GM18861 (cell line): ENCODE data around the gene P4HA2.

Source experiments
- ATAC-seq: cut with Tn5 transposase; IDR thresholded peaks from one replicate; pipeline ENCODE4 v1.9.1; 2021; ENCODE audit not compliant: unreplicated experiment

P4HA2 gene

DNA sequence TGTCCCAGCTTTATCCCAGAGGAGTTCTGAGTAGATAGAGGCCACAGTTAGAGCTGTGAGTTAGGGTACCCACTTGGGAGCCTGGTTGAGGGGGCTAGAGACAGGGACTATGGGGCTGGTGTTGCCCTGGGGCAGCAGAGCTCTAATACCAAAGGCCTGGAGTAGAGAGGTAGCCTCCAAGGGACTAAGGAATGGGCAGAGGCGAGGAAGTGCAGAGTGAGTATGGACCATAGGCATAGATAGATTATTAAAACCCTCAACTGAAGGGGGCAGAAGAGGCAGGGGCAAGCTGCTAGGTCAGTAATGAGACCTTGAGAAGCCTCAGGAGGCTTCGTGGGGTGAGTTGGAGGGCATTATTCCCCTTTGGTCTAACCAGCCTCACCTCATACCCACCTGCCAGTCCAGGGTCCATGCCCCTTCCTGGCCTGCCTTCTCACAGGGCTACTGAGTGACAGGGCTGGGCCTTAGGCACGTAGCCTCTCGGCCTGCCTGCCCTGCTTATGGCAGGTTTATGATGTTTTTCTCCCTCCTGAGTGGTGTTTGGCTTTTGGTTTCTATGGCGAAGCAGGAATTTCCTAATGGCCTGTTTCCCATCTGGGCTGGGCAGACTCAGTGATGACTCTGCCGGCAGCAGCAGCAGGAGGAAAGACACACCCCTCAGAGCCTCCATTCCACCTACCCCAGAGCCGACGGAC lies 37.8 kb upstream of the P4HA2 start:
- no peak for ATAC-seq

DNA sequence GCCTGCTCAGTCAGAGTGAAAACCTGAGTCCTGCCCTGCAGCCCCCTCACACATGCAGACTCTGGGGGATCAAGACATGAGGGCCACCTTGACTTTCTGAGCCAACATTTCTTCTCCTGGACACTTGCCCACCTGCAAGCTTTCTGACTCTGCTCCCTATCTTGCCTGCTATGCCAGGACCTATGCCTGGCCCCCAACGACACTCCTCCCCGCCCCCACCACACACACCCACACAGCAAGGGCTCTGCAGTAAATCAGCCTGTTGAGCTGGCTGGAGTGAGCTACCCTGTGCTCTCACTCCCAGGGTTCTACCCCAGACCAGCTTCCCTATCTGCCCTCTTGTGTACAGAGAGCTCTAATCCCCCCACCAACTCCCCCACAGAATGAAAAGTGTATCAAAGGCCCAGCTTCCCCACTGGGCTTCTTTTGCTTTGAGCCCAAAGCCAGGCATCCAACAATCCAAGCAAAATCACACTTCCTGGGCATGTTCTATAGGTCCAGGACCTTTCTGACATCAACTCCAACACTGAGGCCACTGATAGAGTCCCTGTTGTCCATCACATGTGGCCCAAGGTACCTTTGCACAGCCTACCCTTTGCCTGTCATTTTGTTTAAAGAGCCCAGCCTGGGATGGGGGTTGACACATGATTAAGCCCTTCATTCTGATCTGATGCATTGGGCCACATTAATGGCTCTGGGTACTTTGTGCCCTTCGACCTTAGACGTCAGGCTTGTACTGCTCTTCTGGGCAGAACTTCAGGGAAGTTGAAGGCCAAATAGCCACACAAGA lies 37.1 kb upstream of the P4HA2 start:
- ATAC-seq = no peak

DNA sequence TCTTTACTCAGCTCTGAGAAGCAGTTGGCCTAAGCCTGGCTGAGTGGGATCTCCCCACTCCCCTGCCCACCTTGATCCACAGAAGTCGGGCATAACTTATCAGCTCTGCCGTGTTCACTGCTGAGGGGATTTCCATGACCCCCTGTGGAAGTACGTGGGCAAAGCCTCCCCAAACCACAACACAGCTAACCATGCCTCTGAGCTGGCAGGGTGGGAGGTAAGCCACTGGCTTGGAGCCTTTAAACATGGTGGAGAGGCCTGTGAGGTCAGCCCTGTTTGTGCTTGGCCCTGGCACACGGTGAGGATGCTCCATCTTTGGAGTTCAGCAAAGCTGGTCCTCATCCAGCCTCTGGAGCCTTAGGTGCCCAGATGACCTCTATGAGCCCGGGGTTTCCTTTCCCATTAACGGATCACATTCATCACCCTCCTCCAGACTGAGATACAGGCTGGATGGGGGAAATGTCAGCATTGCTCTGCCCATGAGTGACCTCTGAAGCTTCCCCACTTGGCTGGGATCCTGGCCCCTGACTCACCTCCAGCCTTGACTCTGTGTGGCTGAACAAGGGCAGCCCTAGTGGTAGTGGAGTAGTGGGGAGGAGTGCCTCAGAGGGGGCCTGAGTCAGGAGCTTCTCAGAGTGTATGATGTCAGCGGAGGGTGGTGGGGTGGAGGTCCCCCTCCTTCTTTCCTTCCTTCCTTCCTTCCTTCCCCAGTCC lies 36.1 kb upstream of the P4HA2 start:
- no peak for ATAC-seq

DNA sequence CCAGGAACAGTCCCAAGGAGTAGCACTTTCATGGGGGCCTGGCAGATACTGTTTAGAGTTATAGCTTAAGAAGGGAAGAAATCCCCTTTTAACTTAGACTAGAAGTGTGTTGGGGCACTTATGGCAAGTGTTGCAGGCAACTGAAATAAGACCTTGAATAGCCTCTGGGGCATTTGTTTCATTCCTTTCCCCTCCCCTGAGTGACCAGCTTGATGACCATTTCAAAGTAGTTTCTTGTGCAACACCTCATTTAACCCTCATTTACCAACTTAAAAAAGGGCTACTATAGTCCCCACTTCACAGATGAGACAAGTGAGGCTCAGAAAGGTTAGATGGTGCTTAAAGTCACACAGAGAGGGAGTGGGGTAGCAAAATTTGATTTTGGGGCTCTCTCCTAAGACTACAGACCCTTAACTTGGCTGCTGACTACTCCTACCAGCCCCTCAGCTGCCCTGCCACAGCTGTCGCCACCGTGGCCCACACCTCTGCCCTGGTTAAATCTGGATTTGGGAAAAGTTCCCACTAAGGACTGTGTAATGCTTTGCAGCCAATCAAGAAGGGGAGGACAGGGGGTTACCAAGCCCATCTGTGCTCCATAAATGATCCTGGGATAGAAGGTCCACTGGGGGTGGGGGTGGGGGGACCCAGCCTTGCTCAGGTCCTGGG lies 35.4 kb upstream of the P4HA2 start:
- ATAC-seq = no peak

DNA sequence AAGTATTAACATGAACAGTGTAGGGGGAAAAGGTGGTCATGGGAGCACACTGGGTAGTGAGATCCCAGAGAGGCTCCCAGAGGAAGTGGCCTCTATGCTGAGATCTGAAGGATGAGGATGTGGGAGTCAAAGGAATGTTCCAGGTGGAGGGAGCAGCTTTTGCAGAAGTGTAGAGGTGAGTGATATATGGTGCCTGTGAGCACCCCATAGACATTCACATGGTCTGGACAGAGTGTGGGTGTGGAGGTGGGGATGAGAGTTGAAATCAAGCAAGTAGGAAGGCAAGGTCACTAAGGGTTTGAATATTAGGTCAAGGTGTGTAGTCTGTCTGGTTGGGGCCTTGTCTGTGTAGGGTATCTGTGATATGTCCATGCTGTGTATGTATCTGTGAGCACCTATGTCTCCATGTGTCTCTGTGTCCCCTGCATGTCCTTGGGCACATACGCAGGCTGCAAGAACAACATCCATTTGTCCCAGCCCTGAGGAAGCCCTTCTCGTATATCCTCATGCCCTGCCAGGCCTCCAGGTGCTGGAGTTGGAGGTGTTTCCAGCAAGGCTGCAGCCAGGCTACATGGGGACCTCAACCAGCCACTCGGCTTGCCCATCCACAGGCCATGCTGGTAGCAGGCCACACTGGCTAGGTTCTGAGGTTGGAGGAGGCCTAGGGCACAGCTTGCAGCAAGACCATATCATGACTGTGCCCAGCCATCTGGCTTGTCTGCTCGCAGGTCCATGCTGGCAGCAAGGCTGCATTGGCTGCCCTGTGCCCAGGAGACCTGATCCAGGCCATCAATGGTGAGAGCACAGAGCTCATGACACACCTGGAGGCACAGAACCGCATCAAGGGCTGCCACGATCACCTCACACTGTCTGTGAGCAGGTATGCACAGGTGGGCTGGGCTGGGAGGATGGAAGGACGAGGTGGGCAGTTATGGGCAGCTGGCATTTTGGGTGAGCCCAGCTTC lies 34.5 kb upstream of the P4HA2 start:
- ATAC-seq = no peak

DNA sequence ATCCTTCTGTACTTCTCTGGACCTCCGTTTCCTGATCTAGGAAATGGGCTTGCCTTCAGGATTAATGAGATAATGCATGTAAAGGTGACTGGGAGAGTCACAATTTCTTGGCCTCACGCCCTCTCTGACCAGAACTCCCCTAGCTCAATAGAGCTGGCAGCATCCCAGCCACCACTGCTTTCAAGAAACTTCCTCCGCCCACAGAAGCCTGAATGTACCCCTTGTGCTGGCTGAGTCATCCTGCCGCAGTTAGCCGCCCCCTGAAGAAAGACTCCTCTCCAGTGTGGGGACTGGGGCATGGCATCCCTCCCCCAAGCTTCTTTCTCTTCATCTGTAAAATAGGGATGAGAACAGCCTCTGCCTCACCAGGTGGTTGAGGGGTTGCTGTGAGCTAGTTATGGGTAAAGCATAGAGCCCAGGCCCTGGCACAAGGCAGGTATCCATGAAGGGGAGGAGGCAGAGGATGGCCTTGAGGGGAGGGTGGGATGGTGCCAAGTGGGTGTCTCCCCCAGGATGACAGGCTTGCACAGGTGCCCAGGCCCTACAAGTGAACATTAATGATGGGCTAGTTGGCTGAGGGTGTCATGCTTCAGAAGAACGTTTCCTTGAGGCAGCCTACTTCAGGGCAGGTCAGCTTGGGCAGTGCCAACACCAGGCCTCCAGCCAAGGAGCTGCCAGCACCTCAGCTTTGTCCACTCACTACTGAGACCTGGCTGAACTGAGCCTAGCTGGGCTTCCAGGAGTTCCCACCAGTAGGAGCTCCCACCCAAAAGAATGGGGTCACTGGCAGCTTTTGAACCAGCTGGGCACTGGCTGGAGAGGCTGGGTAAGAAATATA lies 33.3 kb upstream of the P4HA2 start:
- peak; percentile 60 for ATAC-seq

DNA sequence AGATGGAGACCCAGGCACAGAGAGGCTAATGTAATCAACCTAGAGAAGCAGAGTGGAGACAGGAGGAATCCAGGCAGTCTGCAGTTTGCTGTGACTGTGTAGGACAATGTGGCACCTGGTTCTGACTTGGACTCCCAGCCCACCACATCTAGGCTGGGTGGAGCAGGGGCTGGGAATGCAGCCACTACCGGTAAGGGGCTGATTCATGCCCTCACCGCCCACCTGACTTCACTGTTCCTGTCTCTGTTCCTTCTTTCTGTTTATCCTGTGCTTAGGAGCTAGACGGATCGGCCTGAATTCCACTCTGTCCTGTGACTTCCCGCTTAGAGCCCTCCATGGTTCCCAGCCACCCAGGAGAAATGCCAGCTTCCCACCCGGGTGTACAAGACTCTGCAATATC lies 32.4 kb upstream of the P4HA2 start:
- ATAC-seq = no peak

DNA sequence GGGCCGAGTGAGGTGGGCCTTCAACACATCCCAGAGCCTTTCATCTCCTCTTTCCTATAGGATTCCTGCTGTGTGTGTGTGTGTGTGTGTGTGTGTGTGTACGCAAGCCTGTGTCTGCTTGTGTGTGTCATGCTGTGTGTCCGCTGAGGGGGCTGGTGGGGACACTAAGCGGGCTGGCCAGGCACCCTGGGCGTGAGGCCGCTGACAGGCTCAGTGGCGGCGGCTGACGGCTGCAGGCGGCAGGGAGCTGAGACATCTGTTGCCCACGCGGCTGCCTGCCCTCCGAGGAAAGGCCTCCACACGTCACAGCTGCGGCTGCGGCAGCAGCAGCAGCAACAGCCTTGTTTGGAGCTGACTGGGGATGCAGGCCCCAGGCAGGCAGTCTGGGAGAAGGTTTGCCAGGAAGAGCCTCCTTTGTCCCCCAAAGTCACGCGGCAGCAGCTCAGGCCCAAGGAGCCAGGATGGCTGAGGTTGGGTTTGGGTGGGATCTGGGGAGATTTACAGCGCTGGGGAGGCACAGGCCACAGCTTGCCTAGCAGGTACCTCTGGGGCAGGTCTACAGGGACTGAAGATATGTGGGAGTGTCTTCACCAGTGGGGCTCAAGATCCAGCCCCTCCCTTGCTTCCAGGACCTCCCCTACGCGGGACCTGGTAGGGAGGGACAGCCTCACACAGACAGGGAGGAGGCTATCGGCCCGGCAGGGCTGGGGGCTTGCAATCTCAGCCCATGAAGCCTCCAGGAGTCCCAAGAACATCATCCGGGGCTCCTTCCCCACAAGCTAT lies 31.6 kb upstream of the P4HA2 start:
- no peak for ATAC-seq

DNA sequence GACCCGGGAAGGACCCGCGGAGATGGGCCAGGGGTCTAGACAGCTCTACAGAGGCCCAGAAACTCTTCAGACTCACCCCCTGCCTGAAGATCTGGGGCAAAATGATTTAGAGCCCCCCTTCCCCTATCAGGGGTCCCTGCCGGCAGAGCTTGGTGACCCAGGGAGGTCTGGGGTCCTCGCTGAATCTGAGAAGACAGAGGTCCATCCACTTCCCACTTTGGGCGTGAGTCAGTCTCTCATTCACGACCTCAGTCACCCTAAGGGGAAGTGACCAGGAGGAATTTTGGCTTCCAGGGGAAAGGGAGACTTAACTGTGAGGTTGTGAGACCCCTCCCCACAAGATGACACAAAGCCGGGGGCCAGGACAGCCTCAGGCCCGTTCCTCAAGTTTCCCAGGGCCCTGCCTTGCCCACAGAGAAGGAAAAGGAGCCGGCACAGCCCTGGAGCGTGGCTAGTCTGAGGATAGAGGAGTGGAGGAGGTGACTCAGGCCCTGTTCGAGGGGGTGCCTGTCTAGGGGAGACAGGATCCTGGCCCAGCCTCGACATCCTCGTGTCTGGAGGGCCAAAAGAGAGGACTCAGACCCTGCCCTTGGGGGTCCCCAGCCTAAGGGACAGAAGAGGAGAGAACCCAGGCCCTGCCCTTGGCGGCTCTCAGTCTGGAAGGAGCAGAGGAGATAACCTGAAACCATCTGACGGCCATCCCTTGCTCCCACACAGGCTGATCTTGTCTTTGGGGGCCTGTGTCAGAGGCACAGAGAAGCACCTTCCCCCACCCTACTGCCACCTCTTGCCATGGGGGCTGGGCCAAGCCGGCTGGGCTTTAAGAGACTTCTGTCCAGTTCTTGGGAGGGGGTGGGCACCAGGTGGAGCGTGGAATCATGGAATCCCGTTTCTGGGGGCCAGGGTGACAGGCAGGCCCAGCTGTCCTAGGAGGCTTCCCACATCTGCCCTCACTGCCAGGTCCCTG lies 30.7 kb upstream of the P4HA2 start:
- ATAC-seq = no peak

DNA sequence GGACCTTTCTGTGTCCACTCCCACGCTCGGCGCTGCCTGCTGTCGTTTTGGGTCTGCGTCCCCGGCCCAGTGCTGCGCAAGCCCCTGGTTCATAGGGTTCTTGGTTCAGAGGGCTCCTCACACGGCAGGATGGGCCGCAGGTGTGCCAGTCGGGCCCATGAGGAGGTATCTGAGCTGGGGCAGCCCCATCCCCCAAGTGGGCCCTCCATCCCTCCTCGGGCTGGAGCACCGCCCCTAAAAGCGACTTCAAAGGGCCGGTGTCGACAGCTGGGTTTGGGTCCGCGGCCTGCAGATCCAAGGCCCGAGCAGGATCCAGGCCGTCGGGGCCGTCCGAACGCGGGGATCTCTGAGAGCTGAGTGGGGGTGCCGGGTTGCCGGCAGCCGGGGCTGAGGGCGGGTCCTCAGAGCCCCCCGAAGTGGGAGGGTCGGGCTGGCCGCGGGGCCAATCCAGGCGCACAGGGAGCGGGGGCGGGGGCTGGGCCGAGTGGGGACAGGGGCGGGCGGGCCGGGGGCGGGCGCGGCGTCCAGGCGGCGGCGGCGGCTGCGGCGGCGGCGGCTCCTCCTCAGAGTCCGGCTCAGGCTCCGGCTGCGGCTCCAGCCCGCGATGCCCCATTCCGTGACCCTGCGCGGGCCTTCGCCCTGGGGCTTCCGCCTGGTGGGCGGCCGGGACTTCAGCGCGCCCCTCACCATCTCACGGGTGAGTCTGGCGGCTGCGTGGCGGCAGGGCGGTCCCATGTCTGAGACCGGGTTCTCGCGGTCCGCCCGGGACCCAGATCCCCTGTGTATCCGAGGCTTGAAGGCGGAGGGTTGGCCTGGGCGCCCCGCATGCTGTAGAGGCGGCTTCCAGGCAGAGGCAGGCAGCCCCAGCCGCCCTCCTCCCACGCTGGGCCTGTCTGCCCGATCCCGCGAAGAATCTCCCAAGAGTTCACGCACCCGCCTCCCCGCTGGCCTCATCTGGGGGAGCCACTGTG lies 29.8 kb upstream of the P4HA2 start, which contains the start of gene PDLIM4:
Gene PDLIM4 (plus strand): TSS at position 566 of the 971 bp plus-strand sequence. CDS start 39 bp downstream, at position 605.
- ATAC-seq = no peak

DNA sequence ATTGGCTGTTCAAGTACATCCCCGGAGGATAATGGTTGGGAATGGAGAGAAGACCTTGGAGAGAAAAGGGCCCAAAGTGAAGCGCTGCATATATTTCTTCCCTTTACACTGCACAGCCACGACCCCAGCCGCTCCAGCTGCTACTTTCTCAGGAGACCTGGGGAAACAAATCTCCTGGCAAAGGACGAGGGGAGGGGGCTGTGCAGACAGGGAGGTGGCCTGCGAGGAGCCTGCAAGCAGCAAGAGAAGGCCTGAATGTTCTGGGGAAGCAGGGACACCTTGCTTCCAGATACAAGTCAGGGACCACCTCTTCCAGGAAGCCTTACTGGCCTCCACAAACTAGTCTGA lies 29.1 kb upstream of the P4HA2 start:
- no peak for ATAC-seq

DNA sequence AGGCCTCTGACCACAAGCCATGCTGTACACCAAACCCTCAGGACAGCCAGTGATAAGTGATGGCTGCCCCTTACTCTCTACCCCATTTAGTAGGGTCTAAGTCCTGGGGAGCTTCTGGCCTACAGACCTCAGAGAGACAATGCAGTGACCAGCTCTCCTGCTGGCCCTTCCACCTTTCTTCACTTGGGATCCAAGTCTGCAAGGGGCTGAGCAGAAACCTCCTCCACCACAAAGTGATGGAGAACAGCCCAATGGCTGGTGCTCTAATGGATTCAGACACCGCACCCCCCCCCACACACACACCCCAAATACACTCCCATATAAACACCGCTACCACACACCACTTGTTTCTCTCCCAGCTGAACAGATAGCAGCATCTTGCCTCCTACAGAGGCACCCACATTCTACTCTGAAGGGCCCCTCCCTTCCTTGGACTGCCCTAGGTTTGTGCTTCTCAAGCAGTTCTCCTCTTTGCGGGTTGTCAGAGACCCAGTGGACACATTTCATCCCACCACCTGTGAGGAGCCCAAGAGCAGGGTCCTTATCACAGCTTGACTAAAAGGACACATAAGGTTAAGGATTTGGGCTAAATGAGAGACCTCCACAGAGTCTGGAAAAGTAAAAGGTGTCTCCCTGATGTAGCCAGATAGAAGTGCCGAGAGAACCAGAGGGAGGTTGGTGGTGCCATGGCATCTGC lies 28.6 kb upstream of the P4HA2 start:
- ATAC-seq = no peak

DNA sequence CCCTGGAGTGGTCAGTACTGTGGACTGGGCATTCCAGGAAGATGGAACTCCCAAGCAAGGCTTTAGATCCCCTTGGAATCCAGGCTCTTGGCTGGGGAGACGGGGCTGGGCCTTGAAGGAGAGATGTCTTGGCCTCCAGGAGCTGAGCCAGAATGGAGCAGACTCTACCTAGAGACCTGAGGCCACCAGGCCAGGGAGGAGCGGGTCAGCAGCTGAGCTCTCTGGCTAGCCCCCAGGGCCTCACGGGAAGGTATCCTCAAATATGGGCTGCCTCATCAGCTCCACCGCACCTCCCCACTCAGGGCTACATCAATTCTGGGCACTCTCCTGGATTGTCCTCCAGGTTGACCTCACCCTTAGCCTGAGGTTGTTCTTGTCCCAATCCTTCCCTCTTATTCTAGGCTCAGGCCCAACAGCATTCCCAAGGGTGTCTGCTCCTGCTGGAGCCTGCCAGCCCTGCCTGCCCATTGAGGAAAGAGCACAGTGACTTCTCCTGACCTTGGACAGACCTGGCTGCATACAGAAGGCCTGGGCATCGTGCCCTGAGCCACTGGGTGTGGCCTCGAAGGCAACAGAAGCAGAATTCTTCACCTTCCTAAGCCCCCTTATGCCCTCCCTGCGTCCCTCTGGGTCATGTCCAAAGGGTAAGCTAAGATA lies 26.8 kb upstream of the P4HA2 start:
- ATAC-seq = no peak

DNA sequence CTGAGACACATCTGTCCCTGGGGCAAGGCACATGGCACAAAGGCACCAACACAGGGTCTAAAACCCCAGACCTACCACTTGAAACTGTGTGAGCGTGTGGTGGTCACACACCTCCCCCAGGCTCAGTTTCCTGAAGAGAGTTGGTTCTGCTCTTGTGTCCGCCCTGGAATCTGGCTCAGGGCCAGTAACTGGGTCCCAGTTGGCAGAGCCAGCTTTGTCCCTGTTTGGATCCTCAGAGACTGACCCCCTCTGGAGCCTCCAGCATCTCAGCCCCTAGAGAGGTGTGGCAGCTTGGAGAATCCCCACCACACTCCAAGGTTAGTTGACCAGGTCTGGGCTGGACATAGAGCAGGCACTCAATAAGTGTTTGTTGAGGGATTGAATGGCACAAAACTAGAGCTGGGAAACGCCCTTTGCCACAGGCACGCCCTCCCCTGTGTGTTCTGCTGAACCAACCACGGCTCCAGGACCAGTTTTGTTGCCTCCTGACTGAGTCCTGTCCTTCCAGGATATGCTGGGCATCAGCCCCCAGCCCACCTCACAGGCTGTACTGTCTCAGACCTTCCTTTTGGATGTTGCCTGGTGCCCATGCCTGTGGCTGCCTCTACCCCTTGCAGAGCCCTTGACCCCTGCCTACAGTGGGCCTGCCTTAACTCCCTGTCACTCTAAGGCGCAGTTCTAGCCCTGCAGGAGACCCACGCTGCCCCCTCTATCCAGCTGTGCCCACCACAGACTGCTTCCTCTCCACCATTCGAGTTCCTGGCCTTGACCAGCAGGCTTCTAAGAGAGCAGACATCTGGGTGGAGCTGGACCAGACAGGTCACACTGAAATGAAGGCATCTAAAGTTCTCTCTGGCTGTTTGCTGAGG lies 26.0 kb upstream of the P4HA2 start:
- ATAC-seq = no peak
